ENCODE results near the gene ZFPM1.

The ZFPM1 gene

DNA sequence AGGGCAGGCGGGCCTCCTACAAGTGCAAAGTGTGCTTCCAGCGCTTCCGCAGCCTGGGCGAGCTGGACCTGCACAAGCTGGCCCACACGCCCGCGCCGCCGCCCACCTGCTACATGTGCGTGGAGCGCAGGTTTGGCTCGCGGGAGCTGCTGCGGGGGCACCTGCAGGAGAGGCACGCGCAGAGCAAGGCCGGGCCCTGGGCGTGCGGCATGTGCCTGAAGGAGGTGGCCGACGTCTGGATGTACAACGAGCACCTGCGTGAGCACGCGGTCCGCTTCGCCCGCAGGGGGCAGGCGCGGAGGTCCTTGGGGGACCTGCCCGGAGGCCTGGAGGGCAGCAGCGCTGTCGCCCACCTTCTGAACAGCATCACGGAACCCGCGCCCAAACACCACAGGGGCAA, 16.3 kb upstream of the ZFPM1 start:
- Mint-ChIP-seq H3K27me3 (no peaks in the 10 kb centered on the region), H3K4me3 (no peak overlapping the region), H3K36me3 (no peaks in the 10 kb centered on the region), H3K4me1 (ENCODE audit: low read depth) (no peaks in the 10 kb centered on the region), H3K9me3 (ENCODE audit: low read depth) (no peaks in the 10 kb centered on the region), H3K27ac (no peak overlapping the region)

DNA sequence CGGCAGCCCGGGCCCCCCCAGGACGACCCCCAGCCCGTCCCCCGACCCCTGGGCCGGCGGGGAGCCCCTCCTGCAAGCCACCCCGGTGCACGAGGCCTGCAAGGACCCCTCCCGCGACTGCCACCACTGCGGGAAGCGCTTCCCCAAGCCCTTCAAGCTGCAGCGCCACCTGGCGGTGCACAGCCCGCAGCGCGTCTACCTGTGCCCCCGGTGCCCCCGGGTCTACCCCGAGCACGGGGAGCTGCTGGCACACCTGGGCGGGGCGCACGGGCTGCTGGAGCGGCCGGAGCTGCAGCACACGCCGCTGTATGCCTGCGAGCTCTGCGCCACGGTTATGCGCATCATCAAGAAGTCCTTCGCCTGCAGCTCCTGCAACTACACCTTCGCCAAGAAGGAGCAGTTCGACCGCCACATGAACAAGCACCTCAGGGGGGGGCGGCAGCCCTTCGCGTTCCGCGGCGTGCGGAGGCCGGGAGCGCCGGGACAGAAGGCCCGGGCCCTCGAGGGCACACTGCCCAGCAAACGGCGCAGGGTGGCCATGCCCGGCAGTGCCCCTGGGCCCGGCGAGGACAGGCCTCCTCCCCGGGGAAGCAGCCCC, 15.6 kb upstream of the ZFPM1 start:
- H3K27ac Mint-ChIP-seq: no peak overlapping the region
- no peaks in the 10 kb centered on the region for H3K36me3 Mint-ChIP-seq
- no peak overlapping the region for H3K4me3 Mint-ChIP-seq
- H3K27me3 Mint-ChIP-seq: no peaks in the 10 kb centered on the region
- H3K9me3 Mint-ChIP-seq (ENCODE audit: low read depth): no peaks in the 10 kb centered on the region
- no peaks in the 10 kb centered on the region for H3K4me1 Mint-ChIP-seq (ENCODE audit: low read depth)

DNA sequence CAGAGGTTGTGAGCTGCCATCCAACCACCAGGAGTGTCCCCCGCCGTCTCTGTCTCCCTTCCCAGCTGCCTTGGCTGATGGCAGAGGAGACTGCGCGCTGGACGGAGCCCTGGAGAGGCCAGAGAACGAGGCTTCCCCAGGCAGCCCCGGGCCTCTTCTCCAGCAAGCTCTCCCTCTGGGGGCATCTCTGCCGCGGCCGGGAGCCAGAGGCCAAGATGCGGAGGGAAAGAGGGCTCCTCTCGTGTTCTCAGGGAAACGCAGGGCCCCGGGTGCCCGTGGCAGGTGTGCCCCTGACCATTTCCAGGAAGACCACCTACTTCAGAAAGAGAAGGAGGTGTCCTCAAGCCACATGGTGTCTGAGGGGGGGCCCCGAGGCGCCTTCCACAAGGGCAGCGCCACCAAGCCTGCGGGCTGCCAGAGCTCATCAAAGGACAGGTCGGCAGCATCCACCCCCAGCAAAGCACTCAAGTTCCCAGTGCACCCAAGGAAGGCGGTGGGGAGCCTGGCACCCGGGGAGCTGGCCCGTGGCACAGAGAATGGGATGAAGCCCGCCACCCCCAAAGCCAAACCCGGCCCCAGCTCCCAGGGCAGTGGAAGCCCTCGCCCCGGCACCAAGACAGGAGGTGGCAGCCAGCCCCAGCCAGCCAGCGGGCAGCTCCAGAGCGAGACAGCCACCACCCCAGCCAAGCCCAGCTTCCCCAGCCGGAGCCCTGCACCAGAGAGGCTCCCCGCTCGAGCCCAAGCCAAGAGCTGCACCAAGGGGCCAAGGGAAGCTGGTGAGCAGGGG, 14.8 kb upstream of the ZFPM1 start:
- no peak overlapping the region for H3K4me3 Mint-ChIP-seq
- no peaks in the 10 kb centered on the region for H3K9me3 Mint-ChIP-seq (ENCODE audit: low read depth)
- H3K4me1 Mint-ChIP-seq (ENCODE audit: low read depth): peaks cover 2% of the 10 kb centered on the region
- no peaks in the 10 kb centered on the region for H3K36me3 Mint-ChIP-seq
- no peaks in the 10 kb centered on the region for H3K27me3 Mint-ChIP-seq
- no peak overlapping the region for H3K27ac Mint-ChIP-seq

DNA sequence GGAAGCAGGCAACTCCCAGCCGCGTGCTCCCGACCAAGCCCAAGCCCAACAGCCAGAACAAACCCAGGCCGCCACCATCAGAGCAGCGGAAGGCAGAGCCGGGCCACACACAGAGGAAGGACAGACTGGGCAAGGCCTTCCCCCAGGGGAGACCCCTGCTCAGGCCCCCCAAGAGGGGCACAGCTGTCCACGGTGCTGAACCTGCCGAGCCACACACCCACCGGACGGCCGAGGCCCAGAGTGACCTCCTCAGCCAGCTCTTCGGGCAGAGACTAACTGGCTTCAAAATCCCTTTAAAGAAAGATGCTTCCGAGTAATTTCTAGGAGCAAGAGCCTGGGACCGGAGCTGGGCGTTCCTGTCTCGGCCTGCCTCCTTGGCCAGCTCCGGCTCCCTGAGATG, 14.1 kb upstream of the ZFPM1 start:
- Mint-ChIP-seq H3K4me3 (no peak overlapping the region), H3K4me1 (ENCODE audit: low read depth) (peaks cover 2% of the 10 kb centered on the region), H3K27ac (no peak overlapping the region), H3K9me3 (ENCODE audit: low read depth) (no peaks in the 10 kb centered on the region), H3K36me3 (no peaks in the 10 kb centered on the region), H3K27me3 (no peaks in the 10 kb centered on the region)

DNA sequence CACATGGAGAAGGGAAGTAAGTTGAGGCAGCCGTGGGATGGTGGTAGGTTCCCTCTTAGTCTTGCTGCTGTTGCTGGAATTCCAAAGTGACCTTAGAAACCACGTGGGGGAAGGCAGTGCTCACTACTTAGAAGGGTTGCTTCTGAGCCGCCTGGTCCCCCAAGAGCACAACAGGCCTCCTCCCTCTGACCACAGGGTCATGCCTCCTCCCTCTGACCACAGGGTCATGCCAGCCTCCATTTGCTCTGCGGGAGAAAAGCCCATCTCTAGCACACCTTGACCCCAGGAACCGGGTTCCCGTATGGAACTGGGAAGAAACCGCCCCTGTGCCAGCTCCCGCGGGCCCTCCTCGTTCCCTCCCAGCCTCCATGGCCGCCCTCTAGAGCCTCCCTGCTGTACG, 13.4 kb upstream of the ZFPM1 start:
- peaks cover 2% of the 10 kb centered on the region for H3K4me1 Mint-ChIP-seq (ENCODE audit: low read depth)
- no peak overlapping the region for H3K4me3 Mint-ChIP-seq
- no peaks in the 10 kb centered on the region for H3K36me3 Mint-ChIP-seq
- H3K9me3 Mint-ChIP-seq (ENCODE audit: low read depth): no peaks in the 10 kb centered on the region
- no peaks in the 10 kb centered on the region for H3K27me3 Mint-ChIP-seq
- H3K27ac Mint-ChIP-seq: no peak overlapping the region

DNA sequence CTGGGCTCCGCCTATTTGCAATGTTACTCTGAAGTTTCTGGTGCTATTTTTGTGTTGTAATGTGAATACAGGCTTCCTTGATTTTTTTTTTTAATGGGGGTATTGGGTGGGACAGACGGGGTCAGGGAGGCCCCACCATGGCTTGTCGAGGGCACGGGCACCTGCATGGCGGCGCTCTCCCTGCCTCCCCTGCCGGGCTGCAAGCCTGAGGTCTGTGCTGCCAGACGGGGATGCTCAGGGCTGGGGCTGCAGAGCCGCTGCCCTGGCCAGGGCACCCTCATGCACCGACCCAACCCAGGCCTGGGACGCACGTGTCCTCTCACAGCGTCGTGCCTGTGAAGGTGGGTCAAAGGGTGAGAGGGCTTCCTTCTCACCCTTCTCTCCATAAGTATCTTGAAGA, 13.0 kb upstream of the ZFPM1 start:
- Mint-ChIP-seq H3K4me1 (ENCODE audit: low read depth) (peaks cover 2% of the 10 kb centered on the region), H3K4me3 (no peak overlapping the region), H3K27me3 (no peaks in the 10 kb centered on the region), H3K27ac (no peak overlapping the region), H3K9me3 (ENCODE audit: low read depth) (no peaks in the 10 kb centered on the region), H3K36me3 (no peaks in the 10 kb centered on the region)

DNA sequence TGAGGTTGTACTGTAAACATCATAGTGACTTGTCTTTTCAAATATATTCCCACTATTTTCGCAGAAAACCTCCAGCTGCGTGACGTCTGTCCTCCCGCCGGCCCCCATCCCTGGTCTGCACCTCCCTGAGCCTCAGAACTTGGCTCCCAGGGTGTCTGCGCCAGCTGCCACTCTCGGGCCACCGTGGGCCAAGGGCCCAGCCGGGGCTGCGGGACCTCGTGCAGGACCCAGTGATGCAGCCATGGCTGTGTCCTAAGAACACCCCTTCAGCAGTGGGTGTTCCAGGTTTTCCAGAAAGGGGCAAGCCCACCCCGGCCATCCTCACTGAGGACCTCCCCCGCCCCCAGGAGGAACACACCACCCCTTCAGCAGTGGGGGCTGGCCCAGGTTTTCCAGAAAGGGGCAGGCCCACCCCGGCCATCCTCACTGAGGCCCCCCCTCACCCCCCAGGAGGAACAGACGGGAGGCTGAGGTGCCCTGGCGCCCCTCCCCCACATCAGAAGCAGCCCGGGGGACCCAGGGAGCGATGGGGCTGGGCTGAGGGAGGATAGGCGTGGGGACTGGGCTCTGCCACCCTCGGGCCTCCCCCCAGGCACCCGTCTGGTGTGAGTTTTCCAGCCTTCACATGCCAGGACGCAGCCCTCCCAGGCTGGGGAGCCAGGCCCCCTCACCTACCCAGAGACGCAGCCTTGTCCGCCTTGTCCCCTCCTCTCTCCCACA, 12.2 kb upstream of the ZFPM1 start:
- H3K36me3 Mint-ChIP-seq: no peaks in the 10 kb centered on the region
- no peaks in the 10 kb centered on the region for H3K27me3 Mint-ChIP-seq
- H3K9me3 Mint-ChIP-seq (ENCODE audit: low read depth): no peaks in the 10 kb centered on the region
- no peak overlapping the region for H3K4me3 Mint-ChIP-seq
- peaks cover 2% of the 10 kb centered on the region for H3K4me1 Mint-ChIP-seq (ENCODE audit: low read depth)
- H3K27ac Mint-ChIP-seq: no peak overlapping the region

DNA sequence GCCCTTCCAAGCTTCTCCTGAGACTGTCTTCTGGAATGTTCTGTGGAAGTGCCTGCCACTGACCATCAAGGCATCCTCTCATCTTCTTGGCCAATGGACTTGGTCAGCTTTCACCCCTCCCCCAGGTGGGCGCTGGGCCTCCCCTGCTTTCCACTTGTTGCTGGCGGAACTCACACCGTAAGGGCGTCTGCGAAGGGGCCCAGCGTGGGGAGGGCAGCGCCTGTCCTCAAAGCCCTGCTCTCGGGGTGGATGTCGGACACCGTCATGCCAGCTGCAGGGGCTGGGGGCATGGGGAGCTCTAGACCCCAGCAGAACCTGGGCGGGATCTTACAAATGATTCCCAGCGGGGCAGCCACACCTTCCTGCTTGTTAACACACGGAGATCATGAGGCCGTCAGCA, 11.6 kb upstream of the ZFPM1 start:
- Mint-ChIP-seq H3K4me1 (ENCODE audit: low read depth) (peaks cover 2% of the 10 kb centered on the region), H3K27ac (no peak overlapping the region), H3K27me3 (no peaks in the 10 kb centered on the region), H3K36me3 (no peaks in the 10 kb centered on the region), H3K4me3 (no peak overlapping the region), H3K9me3 (ENCODE audit: low read depth) (no peaks in the 10 kb centered on the region)

DNA sequence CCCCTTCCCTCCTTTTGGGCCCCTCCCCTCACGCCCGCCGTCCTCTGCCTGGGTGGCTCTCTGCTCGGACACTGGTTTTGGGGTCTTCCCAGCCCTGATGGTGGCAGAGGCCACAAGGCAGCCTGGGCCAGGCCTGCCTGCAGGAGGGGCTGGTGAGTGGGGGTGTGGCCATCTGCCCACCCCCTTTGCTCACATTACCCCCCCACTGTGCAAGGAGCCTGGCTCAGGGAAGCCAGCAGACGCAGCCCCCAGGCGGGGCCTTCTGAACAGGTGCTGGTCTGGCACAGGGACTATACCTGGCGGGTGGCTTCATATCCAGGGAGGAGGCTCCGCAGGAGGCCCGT, 10.7 kb upstream of the ZFPM1 start:
- Mint-ChIP-seq H3K4me3 (no peak overlapping the region), H3K36me3 (no peaks in the 10 kb centered on the region), H3K4me1 (ENCODE audit: low read depth) (peaks cover 2% of the 10 kb centered on the region), H3K9me3 (ENCODE audit: low read depth) (no peaks in the 10 kb centered on the region), H3K27ac (no peak overlapping the region), H3K27me3 (no peaks in the 10 kb centered on the region)

DNA sequence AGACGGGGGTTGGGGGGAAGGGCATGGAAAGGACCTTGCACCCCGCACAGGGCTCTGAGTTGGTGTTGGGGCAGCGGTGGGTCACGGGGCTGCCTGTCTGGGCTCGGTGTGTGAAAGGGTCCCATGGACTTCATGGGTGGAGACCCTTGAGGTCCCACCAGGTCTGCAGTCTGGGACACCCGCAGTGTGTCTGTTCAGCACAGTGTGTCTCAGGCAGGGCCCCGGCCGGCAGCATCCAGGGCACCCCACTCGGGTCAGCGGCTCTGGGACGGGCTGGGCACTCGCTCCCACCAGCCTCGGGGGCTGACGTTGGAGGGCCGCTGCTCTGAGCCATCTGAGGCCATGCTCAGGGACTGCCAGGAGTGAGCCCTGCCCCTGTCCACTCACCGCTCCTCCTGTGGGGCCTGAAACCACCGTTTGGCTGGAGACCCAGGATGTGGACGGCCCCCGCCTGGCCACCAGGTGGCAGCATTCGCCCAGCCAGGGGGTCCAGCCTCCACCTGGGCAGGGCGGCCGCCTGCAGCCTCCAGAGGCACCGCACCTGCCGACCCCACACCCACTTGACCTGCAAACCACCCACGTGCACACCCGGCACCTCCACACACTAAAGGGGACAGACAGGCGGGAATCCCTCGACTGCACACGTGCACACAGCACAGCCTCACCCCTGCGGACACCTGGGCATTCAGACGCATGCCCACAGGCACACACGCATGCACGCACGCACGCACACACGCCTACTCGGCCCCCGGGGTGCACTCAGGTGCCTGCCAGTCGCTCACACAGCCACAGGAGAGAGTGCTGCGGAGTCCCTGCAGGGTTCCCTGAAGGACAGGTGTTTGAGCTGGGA, 10.1 kb upstream of the ZFPM1 start:
- Mint-ChIP-seq H3K4me1 (ENCODE audit: low read depth) (peaks cover 2% of the 10 kb centered on the region), H3K4me3 (no peak overlapping the region), H3K27ac (no peak overlapping the region), H3K9me3 (ENCODE audit: low read depth) (no peaks in the 10 kb centered on the region), H3K27me3 (no peaks in the 10 kb centered on the region), H3K36me3 (no peaks in the 10 kb centered on the region)

DNA sequence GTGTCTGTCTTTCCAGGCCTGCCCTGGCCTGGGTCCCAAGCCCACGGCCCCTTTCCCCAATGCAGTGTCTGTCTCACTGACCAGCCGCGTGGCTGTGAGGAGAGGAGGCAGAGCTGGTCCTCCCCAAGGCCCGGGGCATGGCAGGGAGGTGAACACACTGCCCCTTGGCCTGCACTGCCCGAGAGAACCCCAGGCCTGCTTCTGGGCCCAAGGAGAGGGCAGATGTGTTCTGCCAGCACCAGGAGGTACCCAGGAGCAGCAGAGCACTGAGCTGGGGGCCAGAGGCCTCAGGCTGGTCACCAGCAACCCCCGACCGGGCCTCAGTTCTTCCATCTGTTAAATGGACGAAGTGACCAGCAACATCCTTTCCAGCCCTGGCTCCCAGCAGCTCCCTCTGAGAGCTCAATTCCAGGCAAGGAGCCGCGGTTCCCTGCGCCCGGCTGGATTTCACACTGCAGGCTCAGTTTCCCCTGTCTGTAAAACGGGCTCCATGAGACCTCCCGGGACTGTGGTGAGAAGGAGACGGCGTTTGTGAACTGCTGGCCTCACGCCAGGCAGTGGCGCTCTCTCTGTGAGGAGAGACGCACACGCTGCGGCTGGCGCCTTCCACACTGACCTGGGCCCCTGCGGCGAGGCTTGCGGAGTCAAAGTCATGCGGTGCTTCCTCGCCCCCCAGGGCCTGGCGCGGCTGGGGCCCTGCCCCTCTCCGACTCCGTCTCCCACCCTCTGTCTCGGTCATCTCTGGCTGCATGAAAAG, 8.1 kb upstream of the ZFPM1 start:
- H3K27me3 Mint-ChIP-seq: no peaks in the 10 kb centered on the region
- H3K4me3 Mint-ChIP-seq: no peak overlapping the region
- H3K9me3 Mint-ChIP-seq (ENCODE audit: low read depth): no peaks in the 10 kb centered on the region
- peaks cover 2% of the 10 kb centered on the region for H3K4me1 Mint-ChIP-seq (ENCODE audit: low read depth)
- H3K27ac Mint-ChIP-seq: no peak overlapping the region
- no peaks in the 10 kb centered on the region for H3K36me3 Mint-ChIP-seq

DNA sequence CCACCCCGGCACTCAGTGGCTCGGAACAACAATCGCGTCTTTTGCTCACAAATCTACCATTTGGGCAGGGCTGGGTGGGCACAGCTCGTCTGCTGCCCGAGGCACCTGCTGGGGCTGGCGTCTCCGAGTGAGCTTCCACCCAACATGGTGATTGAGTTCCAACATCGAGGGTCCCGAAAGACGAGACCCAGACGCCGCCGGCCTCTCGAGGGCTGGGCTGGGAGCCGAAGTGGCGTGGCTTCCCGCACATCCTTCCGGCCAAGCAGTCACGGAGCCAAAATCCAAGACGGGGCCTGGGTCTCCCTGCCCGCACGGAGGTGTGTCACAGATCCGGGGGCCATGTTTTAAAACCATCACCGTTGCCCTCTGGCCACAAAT, 7.5 kb upstream of the ZFPM1 start:
- no peaks in the 10 kb centered on the region for H3K27me3 Mint-ChIP-seq
- H3K4me3 Mint-ChIP-seq: no peak overlapping the region
- H3K27ac Mint-ChIP-seq: no peak overlapping the region
- H3K4me1 Mint-ChIP-seq (ENCODE audit: low read depth): peaks cover 2% of the 10 kb centered on the region
- H3K9me3 Mint-ChIP-seq (ENCODE audit: low read depth): no peaks in the 10 kb centered on the region
- no peaks in the 10 kb centered on the region for H3K36me3 Mint-ChIP-seq

DNA sequence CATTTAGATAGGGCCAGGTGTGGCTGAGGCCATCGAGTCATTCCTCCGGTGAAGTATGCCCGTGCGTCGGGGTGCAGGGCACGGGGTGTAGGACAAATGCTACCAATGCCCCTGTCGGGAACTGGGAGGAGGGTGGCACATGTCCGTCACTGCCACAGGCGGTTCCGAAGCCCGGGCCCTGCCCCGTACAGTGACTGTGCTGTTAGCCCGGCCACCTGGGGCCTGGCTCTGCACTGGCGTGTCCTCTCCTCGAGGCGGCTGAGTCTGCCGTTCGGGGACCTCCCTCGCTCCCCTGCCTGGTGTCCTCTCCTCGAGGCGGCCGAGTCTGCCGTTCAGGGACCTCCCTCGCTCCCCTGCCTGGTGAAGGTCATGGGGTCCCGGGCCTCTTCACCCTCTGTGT, 7.0 kb upstream of the ZFPM1 start:
- H3K4me3 Mint-ChIP-seq: no peak overlapping the region
- H3K27me3 Mint-ChIP-seq: no peaks in the 10 kb centered on the region
- H3K27ac Mint-ChIP-seq: no peak overlapping the region
- H3K9me3 Mint-ChIP-seq (ENCODE audit: low read depth): no peaks in the 10 kb centered on the region
- no peaks in the 10 kb centered on the region for H3K36me3 Mint-ChIP-seq
- H3K4me1 Mint-ChIP-seq (ENCODE audit: low read depth): peaks cover 2% of the 10 kb centered on the region

DNA sequence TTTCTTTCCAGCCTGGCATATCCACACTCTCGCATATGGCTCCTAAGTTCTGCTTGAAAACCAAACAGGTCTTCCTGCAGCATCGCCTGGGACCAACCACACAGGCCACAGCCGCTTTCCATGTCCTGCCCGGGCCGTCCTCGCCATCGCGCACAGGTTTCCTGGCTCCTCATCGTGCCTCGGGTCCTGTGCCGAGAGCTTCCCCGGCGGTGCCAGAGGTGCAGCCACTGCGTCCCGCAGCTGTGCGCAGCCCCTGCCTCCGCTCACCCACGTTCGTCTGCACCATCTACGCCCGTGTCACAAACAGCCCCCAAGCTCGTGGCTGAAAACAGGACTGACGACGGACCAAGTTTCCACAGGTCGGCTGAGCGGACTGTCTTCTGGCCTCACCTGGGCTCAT, 6.3 kb upstream of the ZFPM1 start:
- Mint-ChIP-seq H3K36me3 (no peaks in the 10 kb centered on the region), H3K9me3 (ENCODE audit: low read depth) (no peaks in the 10 kb centered on the region), H3K27ac (no peak overlapping the region), H3K27me3 (no peaks in the 10 kb centered on the region), H3K4me3 (no peak overlapping the region), H3K4me1 (ENCODE audit: low read depth) (peaks cover 2% of the 10 kb centered on the region)

Data from activated naive CD8-positive, alpha-beta T cell (primary cell).